ENCODE measurements around the gene APOA5.

GRCh38 chr11:116790167-116791001 lies 1.3 kb downstream of the APOA5 start:
- TF ChIP-seq CTCF (IDR thresholded peaks at IDR 0.05; ENCODE audit: poor library complexity, severe bottlenecking) (no peak), EZH2 (IDR thresholded peaks at IDR 0.05; ENCODE audit: borderline replicate concordance, insufficient read depth, low read length, poor library complexity, severe bottlenecking) (no peak), TAF1 (IDR thresholded peaks at IDR 0.05; ENCODE audit: low read depth) (no peak), RAD21 (conservative IDR thresholded peaks at IDR 0.05) (no peak)
